Hippocampal formation (tissue), 2 donors: Measurements from ENCODE around the gene FAXDC2.

Experiments used
- DNase-seq, 2 donors: peaks; one replicate each; lab custom pipeline; 2025; lab: John Stamatoyannopoulos, UW

Gene FAXDC2

GRCh38 chr5:154797762-154798161 lies 52.6 kb downstream of the FAXDC2 start:
- DNase-seq, result no peak

GRCh38 chr5:154795235-154795596 lies 55.2 kb downstream of the FAXDC2 start:
- no peak for DNase-seq

GRCh38 chr5:154794525-154795234 lies 55.7 kb downstream of the FAXDC2 start:
- DNase-seq, result no peak

GRCh38 chr5:154793599-154794524 lies 56.5 kb downstream of the FAXDC2 start:
- DNase-seq, result no peak

- DNase-seq, result no peak
Measured at GRCh38 chr5:154791535-154791934, 58.9 kb downstream of the FAXDC2 start.

GRCh38 chr5:154788212-154788611 lies 62.2 kb downstream of the FAXDC2 start:
- DNase-seq, result no peak

- DNase-seq, result no peak
Measured at GRCh38 chr5:154786414-154786813, 64.0 kb downstream of the FAXDC2 start.

GRCh38 chr5:154784856-154785255 lies 65.5 kb downstream of the FAXDC2 start:
- DNase-seq, result no peak

GRCh38 chr5:154783774-154784460 lies 66.5 kb downstream of the FAXDC2 start:
- DNase-seq, result no peak

- DNase-seq, result no peak
Measured at GRCh38 chr5:154782812-154783592, 67.4 kb downstream of the FAXDC2 start.

- DNase-seq, result no peak
Measured at GRCh38 chr5:154782326-154782725, 68.1 kb downstream of the FAXDC2 start.

GRCh38 chr5:154780128-154780527 lies 70.3 kb downstream of the FAXDC2 start:
- no peak for DNase-seq

GRCh38 chr5:154779105-154779504 lies 71.3 kb downstream of the FAXDC2 start:
- DNase-seq, result no peak

- DNase-seq, result no peak
Measured at GRCh38 chr5:154778534-154778933, 71.9 kb downstream of the FAXDC2 start.

GRCh38 chr5:154776167-154776566 lies 74.2 kb downstream of the FAXDC2 start:
- DNase-seq, result no peak

GRCh38 chr5:154773326-154773725 lies 77.1 kb downstream of the FAXDC2 start:
- DNase-seq, result no peak

- DNase-seq, result no peak
Measured at GRCh38 chr5:154771383-154771901, 79.0 kb downstream of the FAXDC2 start.

- no peak for DNase-seq
Measured at GRCh38 chr5:154770111-154770510, 80.3 kb downstream of the FAXDC2 start.
